ENCODE measurements around the gene TSC22D3. TPM values are rescaled to one million over a fixed set of nuclear protein-coding genes. Genes with fewer than 3 reads are reported as not detected.
"Not testable (repeated sequence)": the region's sequence is repeated elsewhere in the genome, so short reads cannot be mapped to it uniquely, and the experiment has no call there.

The TSC22D3 gene
- total RNA-seq (1,000 to 10,000 TPM in 2 of 5 experiments, 100 to 1,000 TPM in 2, 10 to 100 TPM in 1; 44.2 to 1,917 (median 255) TPM), polyA plus RNA-seq (100 to 1,000 TPM; 383 to 690 TPM), total RNA-seq (2,844 reads per million, percentile 100 among the genes with 10 or more reads in this experiment)

DNA sequence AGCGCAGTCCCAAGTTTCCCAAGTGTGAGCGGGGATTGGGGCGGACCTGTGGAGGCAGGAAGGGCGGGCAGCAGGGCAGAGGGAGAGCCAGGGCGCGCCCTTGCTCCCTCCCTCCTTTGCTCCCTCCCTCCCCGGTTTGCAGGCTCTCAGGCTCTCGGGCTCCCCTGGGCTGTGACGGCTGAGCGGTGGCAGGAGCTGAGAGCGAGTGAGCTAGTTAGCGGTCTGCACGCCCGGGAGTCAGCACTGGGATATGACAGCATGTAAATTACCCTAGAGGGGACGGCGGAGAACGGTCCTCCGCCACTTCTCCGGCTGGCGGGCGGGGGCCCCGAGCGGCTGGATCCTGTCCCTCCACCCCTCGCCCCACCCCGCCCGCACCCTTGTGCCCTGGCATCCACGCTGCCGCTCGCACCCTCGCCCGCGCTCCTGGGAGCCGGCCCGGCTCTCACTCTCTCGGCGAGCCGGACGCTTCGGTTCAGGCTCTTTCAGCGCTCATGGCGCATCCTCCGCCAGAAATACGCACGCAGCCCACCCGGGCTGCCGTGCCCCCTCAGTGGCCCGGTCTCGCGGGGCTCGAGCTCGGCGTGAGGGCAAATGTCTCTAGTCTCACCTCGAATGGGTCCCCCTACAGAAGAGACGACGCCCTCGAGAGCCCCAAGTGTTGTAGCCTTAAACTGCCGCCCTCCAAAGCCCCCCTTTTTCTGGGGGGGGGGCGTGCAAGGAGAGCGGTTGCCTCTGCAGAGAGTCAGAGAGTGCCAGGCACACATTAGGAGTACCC, at the start of gene TSC22D3:
Gene TSC22D3 (minus strand): TSS at position 54 of the 778 bp plus-strand sequence. CDS start 368 bp downstream, outside the sequence.
- ATAC-seq = peak; percentile 79
- H3K4me1 Mint-ChIP-seq = peaks cover 8 to 31% (median 19%) of the 10 kb centered on the region in 7 donors

DNA sequence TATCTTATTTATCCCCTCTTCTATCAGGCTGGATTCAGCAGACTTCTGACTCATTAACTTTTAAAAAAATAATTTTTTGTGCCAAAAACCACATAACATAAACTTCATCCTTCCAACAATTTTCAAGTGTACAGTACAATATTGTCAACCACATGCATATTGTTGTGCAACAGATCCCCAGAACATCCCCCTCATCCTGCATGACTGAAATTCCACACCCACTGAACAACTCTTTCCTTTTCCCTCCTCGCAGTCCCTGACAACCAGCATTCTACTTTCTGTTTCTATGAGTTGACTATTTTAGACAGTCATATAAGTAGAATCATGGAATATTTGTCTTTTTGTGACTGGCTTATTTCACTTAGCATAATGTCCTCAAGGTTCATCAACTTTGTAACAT, 47.9 kb upstream of the TSC22D3 start:
- ChIA-PET CTCF (no interaction called here), POLR2A (interaction anchor here (0.7 kb wide), 1 partner anchor 38 kb away, joined by 3 read pairs; no protein-coding TSS in a partner anchor)
- Histone ChIP-seq H3K4me1 (ENCODE audit: control insufficient read depth in 2 of 2, insufficient read depth in 2 of 2, low read length in 2 of 2) (peaks cover 0 to 7% of the 10 kb centered on the region in 2 donors), H3K9me3 (ENCODE audit: control insufficient read depth in 2 of 3, low read length in 3 of 3) (no peaks in the 10 kb centered on the region), H3K36me3 (ENCODE audit: control insufficient read depth in 2 of 3, insufficient read depth in 3 of 3, low read length in 3 of 3) (no peaks in the 10 kb centered on the region), H3K4me3 (ENCODE audit: low read length) (no peak overlapping the region), H3K27ac (ENCODE audit: low read depth, low read length) (no peak overlapping the region), H3K27me3 (ENCODE audit: control insufficient read depth in 2 of 2, insufficient read depth in 2 of 2, low read length in 2 of 2) (no peaks in the 10 kb centered on the region)
- intact Hi-C loops (cut with micrococcal nuclease) = no loop called here
- no peak for DNase-seq
- H3K9me3 Mint-ChIP-seq = peaks cover 0 to 11% (median 0%) of the 10 kb centered on the region in 11 donors
- peaks cover 0 to 20% (median 0%) of the 10 kb centered on the region in 5 donors for H3K27me3 Mint-ChIP-seq
- peak overlapping the region in 4 of 10 donors; percentile 34 to 52 (median 44) for H3K4me3 Mint-ChIP-seq
- no peak for ATAC-seq
- peaks cover 0 to 1% (median 0%) of the 10 kb centered on the region in 5 donors for H3K36me3 Mint-ChIP-seq
- peaks cover 7 to 42% (median 31%) of the 10 kb centered on the region in 7 donors for H3K4me1 Mint-ChIP-seq
- H3K27ac Mint-ChIP-seq = peak overlapping the region in 2 of 9 donors; percentile 23 to 92

More for the DNA sequence above, at the start of gene TSC22D3:
- peak; percentile 16 to 70 (median 56) for DNase-seq
- Histone ChIP-seq H3K4me1 (ENCODE audit: control insufficient read depth in 2 of 2, insufficient read depth in 2 of 2, low read length in 2 of 2) (no peaks in the 10 kb centered on the region), H3K27me3 (ENCODE audit: control insufficient read depth in 2 of 2, insufficient read depth in 2 of 2, low read length in 2 of 2) (no peaks in the 10 kb centered on the region), H3K36me3 (ENCODE audit: control insufficient read depth in 2 of 3, insufficient read depth in 3 of 3, low read length in 3 of 3) (no peaks in the 10 kb centered on the region), H3K4me3 (ENCODE audit: low read length) (peak within 1 kb of the TSS; percentile 63), H3K27ac (ENCODE audit: low read depth, low read length) (peak within 1 kb of the TSS; percentile 64), H3K9me3 (ENCODE audit: control insufficient read depth in 2 of 3, low read length in 3 of 3) (no peaks in the 10 kb centered on the region)
- peak within 1 kb of the TSS; percentile 80 to 96 (median 92) for H3K4me3 Mint-ChIP-seq
- peaks cover 0 to 22% (median 0%) of the 10 kb centered on the region in 5 donors for H3K27me3 Mint-ChIP-seq
- peak within 1 kb of the TSS; percentile 82 to 95 (median 92) for H3K27ac Mint-ChIP-seq
- H3K36me3 Mint-ChIP-seq = no peaks in the 10 kb centered on the region
- intact Hi-C loops (cut with micrococcal nuclease) = loop anchor here (2.0 to 10.0 kb wide), 6 partner anchors 51 to 751 kb away; partner anchors contain the start of genes ATG4A (in 1 of the 2) and PSMD10 (in 1 of the 2)
- ChIA-PET CTCF (interaction anchor here (0.7 to 6.4 kb wide), 13 partner anchors 10 to 245 kb away, joined by 3 to 96 read pairs (median 5); no protein-coding TSS in a partner anchor), POLR2A (interaction anchor here (0.6 to 5.3 kb wide), 17 partner anchors 12 to 148 kb away, joined by 3 to 71 read pairs (median 5); partner anchors contain the start of gene PRPS1)
- H3K9me3 Mint-ChIP-seq = no peaks in the 10 kb centered on the region

DNA sequence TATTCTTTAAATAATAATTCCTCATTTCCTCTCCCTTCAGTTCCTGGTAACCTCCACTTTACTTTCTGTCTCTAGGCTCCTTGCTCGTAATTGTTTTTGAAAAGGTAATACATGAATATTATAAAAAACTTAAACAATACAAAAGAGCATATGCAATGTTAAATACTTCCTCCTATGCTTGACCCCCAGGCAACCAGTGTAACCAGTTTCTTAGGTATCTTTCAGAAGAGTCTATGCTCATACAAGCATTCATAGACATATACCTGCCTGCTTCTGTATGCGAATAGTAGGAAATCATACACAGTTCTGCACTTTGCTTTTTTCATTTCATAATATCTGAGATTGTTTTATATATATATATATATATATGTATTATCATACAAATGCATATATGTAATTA, 47.5 kb upstream of the TSC22D3 start:
- DNase-seq = no peak
- Histone ChIP-seq H3K27ac (ENCODE audit: low read depth, low read length) (no peak overlapping the region), H3K4me3 (ENCODE audit: low read length) (no peak overlapping the region), H3K4me1 (ENCODE audit: control insufficient read depth in 2 of 2, insufficient read depth in 2 of 2, low read length in 2 of 2) (peaks cover 0 to 7% of the 10 kb centered on the region in 2 donors), H3K9me3 (ENCODE audit: control insufficient read depth in 2 of 3, low read length in 3 of 3) (no peaks in the 10 kb centered on the region), H3K36me3 (ENCODE audit: control insufficient read depth in 2 of 3, insufficient read depth in 3 of 3, low read length in 3 of 3) (no peaks in the 10 kb centered on the region), H3K27me3 (ENCODE audit: control insufficient read depth in 2 of 2, insufficient read depth in 2 of 2, low read length in 2 of 2) (no peaks in the 10 kb centered on the region)
- Mint-ChIP-seq H3K4me1 (peaks cover 7 to 39% (median 27%) of the 10 kb centered on the region in 7 donors), H3K36me3 (peaks cover 0 to 1% (median 0%) of the 10 kb centered on the region in 5 donors), H3K4me3 (peak overlapping the region in 1 of 10 donors; percentile 52), H3K27me3 (peaks cover 0 to 20% (median 0%) of the 10 kb centered on the region in 5 donors), H3K9me3 (peaks cover 0 to 11% (median 0%) of the 10 kb centered on the region in 11 donors), H3K27ac (peak overlapping the region in 2 of 9 donors; percentile 23 to 92)
- CTCF ChIA-PET = no interaction called here
- ATAC-seq = no peak
- POLR2A ChIA-PET = no interaction called here
- intact Hi-C loops (cut with micrococcal nuclease) = no loop called here

DNA sequence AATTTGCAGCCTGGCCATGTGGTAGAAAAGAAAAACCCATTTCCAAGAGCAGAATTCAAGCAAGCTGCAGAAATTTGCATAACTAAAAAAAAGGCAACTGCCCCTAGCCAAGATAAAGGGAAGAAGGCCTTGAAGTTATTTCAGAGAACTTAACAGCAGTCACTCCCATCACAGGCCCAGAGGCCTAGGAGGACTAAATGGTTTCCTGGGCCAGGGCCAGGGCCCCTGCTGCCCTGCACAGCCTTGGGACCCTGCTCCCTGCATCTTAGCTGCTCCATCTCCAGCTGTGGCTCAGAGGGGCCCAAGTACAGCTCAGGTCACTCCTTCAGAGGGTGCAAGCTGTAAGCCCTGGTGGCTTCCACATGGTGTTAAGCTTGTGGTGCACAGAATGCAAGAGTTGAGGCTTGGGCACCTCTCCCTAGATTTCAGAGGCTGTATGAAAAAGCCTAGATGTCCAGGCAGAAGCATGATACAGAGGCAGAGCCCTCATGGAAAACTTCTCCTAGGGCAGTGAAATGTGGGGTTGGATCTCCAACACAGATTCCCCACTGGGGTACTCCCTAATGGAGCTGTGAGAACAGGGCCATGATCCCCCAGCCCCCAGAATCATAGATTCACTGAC, 43.4 kb upstream of the TSC22D3 start:
- H3K9me3 ChIP-seq (ENCODE audit: control insufficient read depth in 2 of 3, low read length in 3 of 3) = no peaks in the 10 kb centered on the region
- intact Hi-C loops (cut with micrococcal nuclease) = no loop called here

DNA sequence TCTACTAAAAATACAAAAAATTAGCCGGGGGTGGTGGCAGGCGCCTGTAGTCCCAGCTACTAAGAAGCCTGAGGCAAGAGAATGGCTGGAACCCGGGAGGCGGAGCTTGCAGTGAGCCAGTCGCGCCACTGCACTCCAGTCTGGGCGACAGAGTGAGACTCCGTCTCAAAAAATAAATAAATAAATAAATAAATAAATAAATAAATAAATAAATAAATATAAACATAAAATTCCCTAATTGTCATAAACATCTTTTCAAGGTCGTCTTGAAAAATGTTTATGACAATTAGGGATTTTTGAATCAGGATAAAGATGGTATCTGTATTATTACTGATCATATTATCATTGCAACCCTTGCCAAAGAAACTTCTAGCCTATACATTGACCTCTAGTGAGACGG, 34.5 kb upstream of the TSC22D3 start:
- H3K4me3 Mint-ChIP-seq; H3K4me3 ChIP-seq (ENCODE audit: low read length); DNase-seq; H3K27ac ChIP-seq (ENCODE audit: low read depth, low read length); H3K4me1 ChIP-seq (ENCODE audit: control insufficient read depth in 2 of 2, insufficient read depth in 2 of 2, low read length in 2 of 2); H3K9me3 Mint-ChIP-seq; H3K4me1 Mint-ChIP-seq; H3K36me3 Mint-ChIP-seq; ATAC-seq; CTCF ChIA-PET; H3K27ac Mint-ChIP-seq; intact Hi-C loops (cut with micrococcal nuclease); H3K9me3 ChIP-seq (ENCODE audit: control insufficient read depth in 2 of 3, low read length in 3 of 3); POLR2A ChIA-PET; H3K27me3 ChIP-seq (ENCODE audit: control insufficient read depth in 2 of 2, insufficient read depth in 2 of 2, low read length in 2 of 2); H3K36me3 ChIP-seq (ENCODE audit: control insufficient read depth in 2 of 3, insufficient read depth in 3 of 3, low read length in 3 of 3): not testable (repeated sequence)
- H3K27me3 Mint-ChIP-seq = peaks cover 0 to 15% (median 5%) of the 10 kb centered on the region in 5 donors

More for the DNA sequence above, 43.4 kb upstream of the TSC22D3 start:
- DNase-seq (no peak), ATAC-seq (no peak)
- peaks cover 0 to 11% (median 0%) of the 10 kb centered on the region in 11 donors for H3K9me3 Mint-ChIP-seq
- H3K27me3 Mint-ChIP-seq = peaks cover 0 to 3% (median 0%) of the 10 kb centered on the region in 5 donors
- H3K36me3 Mint-ChIP-seq = peaks cover 0 to 1% (median 0%) of the 10 kb centered on the region in 5 donors
- peaks cover 4 to 10% (median 6%) of the 10 kb centered on the region in 7 donors for H3K4me1 Mint-ChIP-seq
- no peaks in the 10 kb centered on the region for H3K27me3 ChIP-seq (ENCODE audit: control insufficient read depth in 2 of 2, insufficient read depth in 2 of 2, low read length in 2 of 2)
- no peak overlapping the region for H3K4me3 ChIP-seq (ENCODE audit: low read length)
- H3K4me3 Mint-ChIP-seq = no peak overlapping the region
- no peaks in the 10 kb centered on the region for H3K4me1 ChIP-seq (ENCODE audit: control insufficient read depth in 2 of 2, insufficient read depth in 2 of 2, low read length in 2 of 2)
- CTCF ChIA-PET = no interaction called here
- H3K27ac ChIP-seq (ENCODE audit: low read depth, low read length) = no peak overlapping the region
- H3K36me3 ChIP-seq (ENCODE audit: control insufficient read depth in 2 of 3, insufficient read depth in 3 of 3, low read length in 3 of 3) = no peaks in the 10 kb centered on the region
- no peak overlapping the region for H3K27ac Mint-ChIP-seq
- POLR2A ChIA-PET = no interaction called here

DNA sequence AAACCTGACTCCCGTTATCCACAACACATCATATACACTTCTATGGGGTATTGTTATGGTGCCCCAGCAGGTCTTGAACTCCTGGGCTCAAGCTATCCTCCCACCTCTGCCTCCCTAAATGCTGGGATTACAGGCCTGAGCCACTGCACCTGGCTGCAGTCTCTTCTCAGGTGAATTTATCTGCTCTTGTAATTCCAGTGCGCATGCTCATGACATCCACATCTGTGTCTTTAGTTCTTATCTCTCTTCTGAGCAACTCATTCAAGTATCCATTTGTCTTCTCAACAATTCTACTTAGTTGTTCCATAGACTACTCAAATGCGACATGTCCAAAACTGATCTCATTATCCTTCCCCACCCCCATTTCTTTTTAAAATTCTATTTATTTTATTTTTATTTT, 29.6 kb upstream of the TSC22D3 start:
- Histone ChIP-seq H3K27me3 (ENCODE audit: control insufficient read depth in 2 of 2, insufficient read depth in 2 of 2, low read length in 2 of 2) (no peaks in the 10 kb centered on the region), H3K4me1 (ENCODE audit: control insufficient read depth in 2 of 2, insufficient read depth in 2 of 2, low read length in 2 of 2) (no peaks in the 10 kb centered on the region), H3K27ac (ENCODE audit: low read depth, low read length) (no peak overlapping the region), H3K4me3 (ENCODE audit: low read length) (no peak overlapping the region), H3K9me3 (ENCODE audit: control insufficient read depth in 2 of 3, low read length in 3 of 3) (no peaks in the 10 kb centered on the region), H3K36me3 (ENCODE audit: control insufficient read depth in 2 of 3, insufficient read depth in 3 of 3, low read length in 3 of 3) (no peaks in the 10 kb centered on the region)
- H3K9me3 Mint-ChIP-seq = peaks cover 0 to 3% (median 0%) of the 10 kb centered on the region in 11 donors
- ChIA-PET POLR2A (no interaction called here), CTCF (no interaction called here)
- peaks cover 0 to 2% (median 0%) of the 10 kb centered on the region in 7 donors for H3K4me1 Mint-ChIP-seq
- no peak overlapping the region for H3K4me3 Mint-ChIP-seq
- intact Hi-C loops (cut with micrococcal nuclease) = no loop called here
- no peaks in the 10 kb centered on the region for H3K36me3 Mint-ChIP-seq
- no peak for DNase-seq
- peaks cover 0 to 10% (median 4%) of the 10 kb centered on the region in 5 donors for H3K27me3 Mint-ChIP-seq
- no peak overlapping the region for H3K27ac Mint-ChIP-seq
- ATAC-seq = no peak
